Lower lobe of right lung (tissue), 2 donors: ENCODE data around the gene ZNF654. TPM values are rescaled to one million over a fixed set of nuclear protein-coding genes. Genes with fewer than 3 reads are reported as not detected.

Source experiments
- ATAC-seq, 2 donors: fragments of 200-7000 bp; cut with Tn5 transposase; one replicate each; pipeline ENCODE4 v1.9.1; 2020 to 2022; ENCODE audit warnings: mild to moderate bottlenecking in 2 of 2, moderate library complexity in 2 of 2
- DNase-seq: peaks from one replicate; pipeline ENCODE4 v3.0.0-alpha.2; 2020
- H3K27ac ChIP-seq: fragments of 200-600 bp; one replicate; pipeline ENCODE4 v1.8.0; 2022
- H3K27me3 ChIP-seq: fragments of 200-600 bp; one replicate; pipeline ENCODE4 v1.8.0; 2022; ENCODE audit warnings: low read depth
- H3K36me3 ChIP-seq: fragments of 200-600 bp; one replicate; pipeline ENCODE4 v1.8.0; 2022; ENCODE audit warnings: mild to moderate bottlenecking
- H3K4me1 ChIP-seq: fragments of 200-600 bp; one replicate; pipeline ENCODE4 v1.8.0; 2022
- H3K4me3 ChIP-seq: fragments of 200-600 bp; one replicate; pipeline ENCODE4 v1.8.0; 2022; ENCODE audit warnings: mild to moderate bottlenecking
- H3K9me3 ChIP-seq: fragments of 200-600 bp; one replicate; pipeline ENCODE4 v1.8.0; 2022
- CTCF ChIP-seq: fragments of 200-600 bp; IDR thresholded peaks from one replicate; pipeline ENCODE4 v1.8.0; 2022; ENCODE audit warnings: antibody characterized with exemption, mild to moderate bottlenecking
- intact Hi-C: fragments of 100-400 bp; cut with DNase I; formaldehyde crosslinking; loops from one replicate; pipeline ENCODE4 v1.11.0; 2022
- total RNA-seq: library from RNA; stranded (reverse); fragmentation: NEBNext Ultra II Directional; extraction: Animal tissue kit (Norgen Biotek cat#: 25700); gene quantifications from one replicate; pipeline ENCODE4 v1.2.1, GENCODE V29; 2021
- donor health status: DM: no; HTN: yes; CAD: no; lungs with severe emphysema.

Gene ZNF654
- total RNA-seq, 1 donor from 2014 or later, result 16.6 TPM

GRCh38 chr3:88189361-88189810 lies 130.3 kb downstream of the ZNF654 start:
- H3K27ac ChIP-seq, result no peak overlapping the region
- no peaks in the 10 kb centered on the region for H3K9me3 ChIP-seq
- intact Hi-C loops, result no loop called here
- no peak for TF ChIP-seq CTCF
- ATAC-seq, result no peak
- H3K27me3 ChIP-seq, result no peaks in the 10 kb centered on the region
- no peaks in the 10 kb centered on the region for H3K36me3 ChIP-seq
- DNase-seq, result no peak
- H3K4me3 ChIP-seq, result no peak overlapping the region
- H3K4me1 ChIP-seq, result no peaks in the 10 kb centered on the region

DNA sequence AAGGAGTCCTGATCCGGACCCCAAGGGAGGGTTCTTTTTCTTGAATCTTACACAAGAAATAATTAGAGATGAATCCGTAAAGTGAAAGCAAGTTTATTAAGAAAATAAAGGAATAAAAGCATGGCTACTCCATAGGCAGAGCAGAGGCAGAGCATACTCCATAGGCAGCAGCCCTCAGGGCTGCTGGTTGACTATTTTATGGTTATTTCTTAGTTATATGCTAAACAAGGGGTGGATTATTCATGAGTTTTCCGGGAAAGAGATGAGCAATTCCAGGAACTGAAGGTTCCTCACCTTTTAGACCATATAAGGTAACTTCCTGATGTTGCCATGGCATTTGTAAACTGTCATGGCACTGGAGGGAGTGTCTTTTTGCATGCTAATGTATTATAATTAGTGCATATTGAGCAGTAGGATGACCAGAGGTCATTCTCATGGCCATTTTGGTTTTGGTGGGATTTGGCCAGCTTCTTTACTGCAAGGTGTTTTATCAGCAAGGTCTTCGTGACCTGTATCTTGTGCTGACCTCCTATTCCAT lies 132.9 kb downstream of the ZNF654 start:
- no peak for TF ChIP-seq CTCF
- H3K36me3 ChIP-seq, result no peaks in the 10 kb centered on the region
- no peaks in the 10 kb centered on the region for H3K27me3 ChIP-seq
- no peak overlapping the region for H3K4me3 ChIP-seq
- no peaks in the 10 kb centered on the region for H3K9me3 ChIP-seq
- ATAC-seq (no peak), DNase-seq (no peak)
- no peaks in the 10 kb centered on the region for H3K4me1 ChIP-seq
- intact Hi-C loops, result no loop called here
- H3K27ac ChIP-seq, result no peak overlapping the region

- Histone ChIP-seq H3K4me1 (no peaks in the 10 kb centered on the region), H3K27me3 (no peaks in the 10 kb centered on the region), H3K4me3 (no peak overlapping the region), H3K36me3 (no peaks in the 10 kb centered on the region), H3K9me3 (no peaks in the 10 kb centered on the region), H3K27ac (no peak overlapping the region)
- DNase-seq, result no peak
- no peak for TF ChIP-seq CTCF
- intact Hi-C loops, result no loop called here
- no peak for ATAC-seq
Measured at GRCh38 chr3:88192631-88193030, 133.6 kb downstream of the ZNF654 start.

Other genes starting within 250 kb of the ZNF654 start
- 85.9 TPM for gene CGGBP1, start 250 bp upstream of the ZNF654 start, total RNA-seq
- 25.0 TPM for gene C3orf38, start 90.7 kb downstream of the ZNF654 start, total RNA-seq